GM18517 (cell line): ENCODE data around the gene SLCO3A1.

ENCODE experiments used
- ATAC-seq: cut with Tn5 transposase; IDR thresholded peaks from one replicate; pipeline ENCODE4 v1.9.1; 2021; ENCODE audit warnings: mild to moderate bottlenecking, moderate library complexity; ENCODE audit not compliant: unreplicated experiment

Gene SLCO3A1

GRCh38 chr15:91909111-91909510, 55.6 kb downstream of the SLCO3A1 start:
- ATAC-seq: no peak

DNA sequence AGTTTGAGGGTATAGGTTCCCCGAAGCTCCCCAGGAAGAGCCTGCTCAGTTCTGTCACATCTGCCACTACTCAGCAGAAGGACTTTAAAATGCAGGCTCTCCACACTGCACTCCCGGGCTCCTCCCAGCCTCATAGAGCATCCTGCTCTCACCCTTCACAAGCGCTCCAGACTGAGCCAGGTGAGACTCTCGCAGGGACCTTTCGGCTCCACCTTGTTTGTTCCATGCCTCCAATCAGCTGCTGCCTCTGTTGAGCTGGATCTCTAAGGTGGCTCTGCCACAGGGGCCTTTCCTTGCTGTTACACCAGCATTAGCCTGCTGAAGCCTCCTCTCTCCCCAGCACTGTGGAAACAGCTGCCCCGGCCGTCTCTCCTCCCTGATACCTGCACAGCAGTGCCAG, 56.1 kb downstream of the SLCO3A1 start:
- ATAC-seq: no peak

DNA sequence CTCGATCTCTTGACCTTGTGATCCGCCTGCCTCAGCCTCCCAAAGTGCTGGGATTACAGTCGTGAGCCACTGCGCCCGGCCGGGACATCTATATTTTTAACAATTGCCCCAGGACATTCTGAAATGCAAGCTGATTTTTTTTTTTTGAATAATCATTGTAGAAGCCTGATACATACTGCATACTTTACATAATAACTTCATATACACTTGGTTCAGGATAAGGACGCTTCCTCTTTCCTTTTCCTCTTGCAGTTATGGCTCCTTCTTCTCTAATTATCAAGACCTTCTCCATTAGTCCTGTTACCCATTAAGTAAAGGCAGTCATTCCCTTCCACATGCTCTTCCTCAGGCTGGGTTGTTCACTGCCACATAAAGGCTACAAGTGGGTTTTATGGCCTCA, 58.3 kb downstream of the SLCO3A1 start:
- no peak for ATAC-seq

- no peak for ATAC-seq
These were observed 58.8 kb downstream of the SLCO3A1 start for GRCh38 chr15:91912336-91912735.

GRCh38 chr15:91913560-91913959, 60.1 kb downstream of the SLCO3A1 start:
- ATAC-seq: no peak

- ATAC-seq: no peak
These were observed 62.1 kb downstream of the SLCO3A1 start for GRCh38 chr15:91915576-91915975.

DNA sequence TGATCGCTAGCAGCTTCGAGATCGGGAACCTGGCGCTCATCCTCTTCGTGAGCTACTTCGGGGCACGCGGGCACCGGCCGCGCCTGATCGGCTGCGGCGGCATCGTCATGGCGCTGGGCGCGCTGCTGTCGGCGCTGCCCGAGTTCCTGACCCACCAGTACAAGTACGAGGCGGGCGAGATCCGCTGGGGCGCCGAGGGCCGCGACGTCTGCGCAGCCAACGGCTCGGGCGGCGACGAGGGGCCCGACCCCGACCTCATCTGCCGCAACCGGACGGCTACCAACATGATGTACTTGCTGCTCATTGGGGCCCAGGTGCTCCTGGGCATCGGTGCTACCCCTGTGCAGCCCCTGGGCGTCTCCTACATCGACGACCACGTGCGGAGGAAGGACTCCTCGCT, 62.5 kb downstream of the SLCO3A1 start:
- no peak for ATAC-seq

GRCh38 chr15:91917686-91918360, 64.3 kb downstream of the SLCO3A1 start:
- ATAC-seq: no peak

DNA sequence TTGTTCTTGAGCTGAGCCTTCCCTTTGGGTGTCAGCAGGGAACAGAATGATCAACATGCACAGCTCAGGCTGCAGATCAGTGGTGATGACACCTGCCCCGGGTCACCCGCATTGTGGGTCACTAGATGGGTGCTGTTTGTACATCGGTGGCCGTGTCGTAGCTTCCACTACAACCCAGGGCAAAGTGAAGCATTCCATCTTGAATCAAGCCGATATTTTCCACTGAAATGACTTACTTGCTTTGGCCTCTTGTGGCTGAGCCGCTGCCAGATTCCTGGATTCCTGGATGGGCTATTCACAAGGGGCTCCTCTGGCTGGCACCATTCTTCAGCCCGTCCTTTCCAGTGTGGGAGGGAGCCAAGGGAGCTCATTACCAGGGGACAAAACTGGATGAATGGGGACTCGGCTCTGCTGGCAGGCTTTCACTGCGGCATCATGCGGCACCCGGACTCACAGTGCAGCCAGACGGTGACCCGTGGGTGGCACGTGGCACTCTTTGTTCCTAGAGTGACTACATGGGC, 65.6 kb downstream of the SLCO3A1 start:
- ATAC-seq: no peak

DNA sequence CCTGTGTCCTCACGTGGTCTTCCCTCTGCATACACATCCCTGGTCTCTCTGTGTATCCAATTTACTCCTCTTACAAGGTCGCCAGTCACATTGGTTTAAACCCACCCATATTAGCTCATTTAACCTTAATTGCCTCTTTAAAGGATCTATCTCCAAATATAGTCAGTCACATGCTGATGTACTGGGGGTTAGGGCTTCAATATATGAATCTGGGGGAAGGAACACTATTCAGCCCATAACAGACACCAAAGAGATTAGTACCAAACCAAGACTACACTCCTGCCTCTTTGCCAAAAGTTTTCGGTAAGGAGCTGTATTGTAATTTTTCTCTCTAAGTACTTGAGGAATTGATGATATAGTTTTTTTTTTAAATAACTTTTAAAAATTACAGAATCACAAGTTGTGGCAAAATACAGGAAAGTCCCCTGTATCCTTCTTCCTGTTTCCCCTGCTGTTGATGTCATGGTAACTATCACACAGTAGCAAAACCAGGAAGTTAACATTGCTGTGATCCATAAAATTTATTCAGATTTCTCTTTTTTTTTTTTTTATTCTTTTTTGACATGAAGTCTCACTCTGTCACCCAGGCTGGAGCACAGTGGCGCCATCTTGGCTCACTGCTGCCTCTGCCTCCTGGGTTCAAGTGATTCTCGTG, 67.8 kb downstream of the SLCO3A1 start:
- no peak for ATAC-seq

GRCh38 chr15:91921843-91922198, 68.3 kb downstream of the SLCO3A1 start:
- ATAC-seq: no peak

DNA sequence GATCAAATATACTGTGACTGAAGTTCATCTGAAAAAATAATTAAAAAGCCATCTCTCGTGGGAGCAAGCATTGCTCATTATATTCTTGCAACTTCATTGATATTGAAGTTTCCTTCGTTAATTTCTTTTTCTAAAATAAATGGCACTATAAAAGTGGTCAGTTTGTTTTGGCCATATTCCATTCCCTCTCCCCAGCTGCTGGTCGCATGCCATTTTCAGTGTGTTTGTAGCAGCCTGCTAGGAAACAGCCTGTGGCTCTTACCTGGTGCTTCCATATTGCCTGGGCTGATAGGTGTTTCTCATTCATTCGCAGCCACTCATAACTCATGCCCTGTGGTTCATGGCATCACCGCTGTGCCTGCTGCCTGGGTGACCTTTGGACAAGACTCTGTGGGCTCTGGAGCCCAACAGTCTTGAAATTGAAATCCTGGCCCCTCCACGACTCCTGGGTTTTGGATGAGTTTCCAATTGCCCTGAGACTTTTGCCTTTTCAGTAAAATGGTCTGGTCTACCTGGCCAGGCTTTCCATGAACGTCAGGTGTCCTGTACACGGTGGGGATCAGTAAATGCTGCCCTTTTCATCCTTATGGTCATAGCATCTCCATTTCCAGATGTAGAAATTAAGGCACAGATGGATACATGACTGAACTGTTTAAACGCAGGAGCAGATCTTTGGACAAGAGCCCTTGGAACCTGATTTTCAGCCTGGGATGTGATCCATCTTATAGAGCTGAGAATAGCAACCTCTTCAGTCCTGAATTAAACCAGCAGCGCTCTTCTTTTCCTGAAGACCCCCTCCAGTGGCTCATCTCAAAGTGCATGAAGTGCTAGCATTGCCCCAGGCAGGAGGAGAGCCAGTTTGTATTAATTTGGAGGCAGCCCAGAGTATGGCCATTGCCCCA, 69.4 kb downstream of the SLCO3A1 start:
- no peak for ATAC-seq

GRCh38 chr15:91924183-91924582, 70.7 kb downstream of the SLCO3A1 start:
- ATAC-seq: no peak

- ATAC-seq: no peak
These were observed 71.5 kb downstream of the SLCO3A1 start for GRCh38 chr15:91924837-91925495.

DNA sequence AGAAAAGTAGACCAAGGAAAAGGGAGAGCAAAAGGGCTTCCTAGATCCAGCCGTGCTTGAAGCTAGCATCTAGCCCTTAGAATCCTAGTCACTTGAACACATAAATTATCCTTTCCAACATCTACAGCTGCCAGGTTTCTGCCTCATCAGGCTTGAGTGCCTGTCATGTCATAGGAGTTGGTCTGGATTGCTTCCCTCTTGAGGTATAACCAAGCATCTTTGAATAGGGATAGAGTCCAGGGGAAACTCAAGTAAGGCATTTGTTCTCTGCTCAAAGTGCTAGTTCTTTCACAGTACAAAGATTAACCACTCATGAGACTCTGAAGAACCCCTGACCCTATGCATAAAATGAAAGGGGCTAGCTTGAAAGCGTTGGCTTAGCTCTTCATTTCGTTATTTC, 72.3 kb downstream of the SLCO3A1 start:
- ATAC-seq: no peak

DNA sequence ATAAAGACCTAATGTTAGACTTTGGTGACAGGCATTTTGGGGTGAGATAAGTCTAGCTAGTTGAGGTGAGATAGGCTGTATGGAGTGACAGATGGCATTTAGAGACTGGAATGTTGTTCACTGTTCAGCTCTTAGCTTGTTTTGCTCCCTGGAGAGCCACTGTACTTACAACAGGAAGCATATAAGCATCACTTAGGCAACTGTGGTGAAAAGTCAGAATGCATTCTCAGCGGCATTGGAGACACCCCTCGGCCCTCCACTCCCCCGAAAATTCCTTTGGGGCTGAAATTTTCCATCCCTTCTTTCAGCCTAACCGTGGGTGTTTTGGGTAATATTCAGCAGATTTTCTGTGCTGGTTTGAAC, 73.4 kb downstream of the SLCO3A1 start:
- no peak for ATAC-seq

DNA sequence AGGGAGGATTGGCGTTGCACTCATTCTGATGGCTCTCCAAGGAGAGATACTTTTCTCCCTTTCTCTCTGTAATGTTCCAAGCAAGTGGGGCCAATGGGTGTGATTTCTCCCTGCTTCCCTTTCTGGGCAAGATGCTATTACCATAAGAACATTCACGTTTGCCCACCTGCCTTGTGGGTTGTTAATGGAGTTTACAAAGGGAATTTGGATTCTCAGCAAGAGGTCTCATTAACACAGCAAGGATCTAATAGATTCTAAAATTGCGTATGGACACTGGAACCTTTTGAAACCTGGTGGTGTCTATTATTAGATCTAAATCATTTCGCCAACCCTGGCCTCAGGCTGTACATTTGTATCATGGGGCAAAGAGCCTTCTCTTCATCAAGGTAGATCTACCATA, 74.1 kb downstream of the SLCO3A1 start:
- no peak for ATAC-seq

DNA sequence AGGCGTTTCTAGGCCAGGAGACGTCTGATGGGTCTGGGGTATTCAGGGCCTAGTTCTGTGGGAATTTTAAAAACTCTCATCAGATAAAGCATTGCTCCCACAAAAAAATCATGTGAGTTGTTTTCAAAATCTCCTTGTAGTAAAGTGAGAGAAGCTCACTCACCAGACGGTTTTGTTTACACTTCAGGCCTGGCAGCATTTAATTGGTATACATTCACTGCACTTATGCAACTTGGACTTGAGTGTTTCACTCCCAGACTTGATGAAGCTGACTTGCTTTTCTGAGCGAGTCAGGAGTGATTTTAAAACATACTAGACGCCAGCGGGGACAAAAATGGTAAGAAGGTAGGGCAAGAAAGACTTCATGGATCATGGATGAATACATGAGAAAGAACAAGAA, 75.2 kb downstream of the SLCO3A1 start:
- no peak for ATAC-seq

- ATAC-seq: no peak
These were observed 76.0 kb downstream of the SLCO3A1 start for GRCh38 chr15:91929509-91929908.

- no peak for ATAC-seq
These were observed 76.6 kb downstream of the SLCO3A1 start for GRCh38 chr15:91930092-91930491.

DNA sequence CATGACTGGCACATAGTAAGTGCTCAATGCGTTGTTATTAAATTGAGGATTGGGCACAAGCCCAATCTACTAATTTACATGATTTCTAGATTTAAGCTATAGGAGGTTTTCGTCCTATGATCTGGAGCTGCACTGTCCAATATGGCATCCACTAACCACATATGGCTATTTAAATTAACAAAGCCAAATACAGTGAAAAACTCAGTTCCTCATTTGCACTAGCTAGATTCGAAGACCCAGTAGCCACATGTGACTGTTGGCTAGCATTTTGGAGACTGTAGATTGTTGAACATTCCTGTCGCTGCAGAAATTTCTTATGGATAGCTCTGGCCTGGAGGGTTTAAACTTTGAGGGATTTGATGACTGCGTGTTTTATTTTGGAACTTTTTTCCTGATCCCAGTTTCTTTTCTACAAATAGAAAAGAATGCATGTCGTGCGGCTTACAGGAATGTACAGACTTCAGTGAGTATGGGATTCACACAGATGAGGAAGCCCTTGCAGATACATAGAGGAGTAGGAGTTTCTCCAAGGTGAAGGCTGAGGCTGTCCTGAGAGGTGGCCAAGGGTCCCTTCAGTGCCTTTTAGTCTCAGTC, 82.8 kb downstream of the SLCO3A1 start:
- no peak for ATAC-seq
